D721Med (cell line): Measurements from ENCODE around the gene IFIT1B.
"Not testable (repeated sequence)": the region's sequence is repeated elsewhere in the genome, so short reads cannot be mapped to it uniquely, and the experiment has no call there.

Experiments
- DNase-seq: peaks from one replicate; pipeline ENCODE4 v3.0.0; 2011; ENCODE audit warnings: low spot score; ENCODE audit not compliant: insufficient read length
- FAIRE-seq: peaks from 2 replicates; lab custom pipeline; 2011; peaks lifted over from hg19 to GRCh38; lab: Jason Lieb, UNC
- TF ChIP-seq, protein P1 (sequence below): IDR thresholded peaks from 2 replicates; pipeline ENCODE4 v1.5.1; 2012; ENCODE audit warnings: mild to moderate bottlenecking, control low read depth; ENCODE audit not compliant: insufficient read depth; ENCODE audit errors: missing control alignments

The IFIT1B gene

DNA sequence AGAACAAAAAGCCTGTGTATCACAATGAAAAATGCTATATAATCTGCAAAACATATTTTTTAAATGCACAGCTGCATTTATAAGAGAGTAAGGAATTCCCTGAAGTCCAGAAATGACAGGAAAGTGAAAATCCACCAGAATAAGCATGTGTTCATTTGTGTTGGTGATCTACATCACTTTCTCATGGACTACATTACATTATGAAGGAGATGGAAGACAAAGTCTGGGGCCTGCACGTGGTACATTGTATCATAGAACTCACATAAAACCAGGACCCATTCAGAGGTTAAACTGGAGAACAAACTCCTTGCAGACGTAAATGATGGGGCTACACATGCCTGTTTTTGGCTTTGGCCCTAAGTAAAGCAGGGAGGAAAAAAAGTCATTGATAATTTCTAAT, 33.7 kb upstream of the IFIT1B start:
- FAIRE-seq = no peak
- TF ChIP-seq, protein P1, sequence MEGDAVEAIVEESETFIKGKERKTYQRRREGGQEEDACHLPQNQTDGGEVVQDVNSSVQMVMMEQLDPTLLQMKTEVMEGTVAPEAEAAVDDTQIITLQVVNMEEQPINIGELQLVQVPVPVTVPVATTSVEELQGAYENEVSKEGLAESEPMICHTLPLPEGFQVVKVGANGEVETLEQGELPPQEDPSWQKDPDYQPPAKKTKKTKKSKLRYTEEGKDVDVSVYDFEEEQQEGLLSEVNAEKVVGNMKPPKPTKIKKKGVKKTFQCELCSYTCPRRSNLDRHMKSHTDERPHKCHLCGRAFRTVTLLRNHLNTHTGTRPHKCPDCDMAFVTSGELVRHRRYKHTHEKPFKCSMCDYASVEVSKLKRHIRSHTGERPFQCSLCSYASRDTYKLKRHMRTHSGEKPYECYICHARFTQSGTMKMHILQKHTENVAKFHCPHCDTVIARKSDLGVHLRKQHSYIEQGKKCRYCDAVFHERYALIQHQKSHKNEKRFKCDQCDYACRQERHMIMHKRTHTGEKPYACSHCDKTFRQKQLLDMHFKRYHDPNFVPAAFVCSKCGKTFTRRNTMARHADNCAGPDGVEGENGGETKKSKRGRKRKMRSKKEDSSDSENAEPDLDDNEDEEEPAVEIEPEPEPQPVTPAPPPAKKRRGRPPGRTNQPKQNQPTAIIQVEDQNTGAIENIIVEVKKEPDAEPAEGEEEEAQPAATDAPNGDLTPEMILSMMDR = no peak
- no peak for DNase-seq

DNA sequence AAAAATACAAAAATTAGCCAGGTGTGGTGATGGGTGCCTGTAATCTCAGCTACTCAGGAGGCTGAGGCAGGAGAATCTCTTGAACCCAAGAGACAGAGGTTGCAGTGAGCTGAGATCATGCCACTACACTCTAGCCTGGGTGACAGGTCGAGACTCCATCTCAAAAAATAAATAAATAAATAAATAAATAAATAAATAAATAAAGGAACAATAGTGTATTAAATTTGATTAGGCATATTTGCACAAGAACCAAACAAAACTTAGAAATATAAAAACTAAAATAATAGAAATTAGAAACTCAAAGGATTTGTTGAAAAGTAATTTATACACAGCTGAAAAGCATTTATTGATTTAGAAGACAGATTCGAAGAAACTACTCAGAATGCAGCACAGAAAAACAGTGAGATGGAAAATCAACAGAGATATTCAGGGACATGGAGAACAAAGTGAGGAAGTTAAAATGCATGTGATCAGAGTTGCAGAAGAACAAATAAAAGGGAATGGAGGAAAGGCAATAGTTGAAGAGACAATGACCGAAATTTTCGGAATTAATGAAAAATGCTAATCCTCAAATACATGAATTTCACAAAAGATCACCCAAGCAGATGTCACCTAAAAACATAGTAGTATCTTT, 32.4 kb upstream of the IFIT1B start:
- TF ChIP-seq, protein P1 = no peak
- DNase-seq (no peak), FAIRE-seq (no peak)

DNA sequence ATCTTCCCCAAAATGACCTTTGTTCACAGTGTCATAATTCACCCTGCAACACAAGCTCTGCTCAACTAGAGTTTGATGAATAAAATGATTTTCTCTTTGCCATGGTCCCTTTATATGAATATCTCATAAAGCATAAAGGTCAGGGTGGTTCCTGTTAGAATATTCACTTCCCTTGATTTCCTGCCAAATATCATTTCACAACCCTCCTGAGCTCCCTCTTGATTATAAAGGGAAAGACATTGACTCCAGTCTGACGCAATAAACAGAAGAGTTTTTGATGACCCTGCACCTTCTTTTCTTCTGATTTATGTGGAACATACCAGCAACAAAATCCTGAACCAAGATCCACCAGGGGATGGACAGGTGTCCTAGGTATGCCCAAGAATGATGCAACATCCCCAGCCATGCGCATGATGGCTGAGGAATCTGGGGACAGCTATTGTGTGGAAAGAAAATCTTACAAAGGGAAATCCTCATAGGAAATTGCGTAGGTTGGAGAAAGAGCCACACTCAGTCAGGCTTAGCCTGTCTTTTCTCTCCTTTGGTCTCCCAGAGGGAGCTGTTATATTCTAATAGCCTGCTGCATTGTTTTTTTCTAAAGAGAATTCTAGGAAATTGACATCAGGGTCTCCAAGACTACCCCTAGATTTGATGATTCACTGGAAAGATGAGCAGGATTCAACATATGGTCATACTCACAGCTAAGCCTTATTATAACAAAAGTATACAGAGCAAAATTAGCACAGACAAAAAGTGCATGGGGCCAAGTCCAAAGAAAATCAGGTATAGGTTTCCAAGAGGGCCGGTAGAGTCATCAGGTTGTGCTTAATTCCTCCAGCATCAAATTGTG, 31.2 kb upstream of the IFIT1B start:
- DNase-seq = no peak
- no peak for FAIRE-seq
- TF ChIP-seq, protein P1 = no peak

DNA sequence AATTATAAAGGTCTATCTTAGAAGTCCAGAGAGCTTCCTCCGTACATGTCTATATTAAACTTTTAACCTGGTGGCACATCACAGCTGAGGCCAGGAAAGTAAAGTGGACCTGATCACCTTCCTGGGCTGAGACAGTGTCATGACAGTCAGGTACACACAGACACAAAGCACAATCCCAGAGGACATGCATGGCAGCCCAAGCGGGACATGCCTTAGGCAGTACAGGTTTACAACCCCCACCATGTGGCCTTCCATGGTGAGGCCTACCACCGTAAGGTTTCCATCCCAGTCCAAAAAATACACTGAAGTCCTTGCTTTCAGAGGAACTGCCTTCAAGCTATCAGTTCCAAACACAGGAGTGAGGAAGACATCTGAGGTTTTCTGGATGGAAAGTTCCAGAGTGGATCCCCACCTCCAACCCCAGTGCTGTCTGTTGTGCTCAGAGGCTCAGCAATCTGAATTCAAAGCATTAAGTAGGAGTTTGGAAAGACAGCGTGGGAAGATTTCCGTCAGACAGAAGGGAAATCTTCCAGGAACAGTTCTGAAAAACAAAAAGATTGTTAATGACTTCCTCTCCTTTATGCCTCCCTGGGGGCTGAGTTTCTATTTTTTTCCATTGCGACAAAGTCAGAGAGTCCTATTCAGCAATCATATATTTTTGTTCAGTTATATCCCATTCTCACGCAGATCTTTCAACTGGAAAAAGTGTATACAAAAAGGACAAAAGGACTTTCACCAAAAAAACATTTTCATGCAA, 30.0 kb upstream of the IFIT1B start:
- TF ChIP-seq, protein P1 = no peak
- DNase-seq = no peak
- FAIRE-seq = no peak

DNA sequence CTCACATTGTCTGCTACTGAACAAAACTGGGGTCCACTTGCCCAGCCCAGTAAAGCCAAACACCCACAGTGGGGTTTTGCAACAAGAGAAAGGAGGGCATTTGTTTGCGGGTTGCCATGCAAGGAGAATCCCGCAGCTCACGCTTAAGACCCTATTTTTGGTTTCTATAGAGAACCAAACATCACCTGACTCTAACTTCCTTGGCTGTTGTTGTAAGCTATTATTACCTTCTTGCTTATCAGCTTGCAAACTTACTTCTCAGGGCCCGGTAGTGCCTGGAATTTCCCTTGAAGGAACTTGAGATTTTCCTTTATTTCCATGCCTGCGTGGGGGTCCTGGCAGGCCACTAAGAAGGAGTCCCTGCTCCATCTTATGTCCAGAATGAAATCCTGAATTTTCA, 29.4 kb upstream of the IFIT1B start:
- DNase-seq (no peak), FAIRE-seq (no peak)
- TF ChIP-seq, protein P1 = no peak

DNA sequence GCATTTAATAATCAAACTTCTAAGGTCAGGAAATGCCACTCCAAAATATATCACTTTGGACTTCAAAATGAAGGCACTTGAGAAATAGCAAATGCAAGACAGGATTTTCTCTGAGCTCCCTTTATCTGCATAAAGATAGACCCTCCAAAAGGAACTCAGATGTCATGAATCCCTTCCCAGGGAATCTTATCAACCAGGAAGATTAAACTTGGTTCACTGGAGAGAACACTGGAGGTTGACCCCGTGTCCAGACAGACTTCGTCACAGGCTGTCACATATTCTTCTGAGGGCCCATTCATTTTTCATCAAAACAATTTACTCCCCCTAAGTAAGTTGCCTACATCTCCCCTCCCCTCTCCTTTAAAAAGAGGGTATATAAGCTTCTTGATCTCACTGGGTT, 28.9 kb upstream of the IFIT1B start:
- FAIRE-seq = no peak
- no peak for DNase-seq
- TF ChIP-seq, protein P1 = no peak

DNA sequence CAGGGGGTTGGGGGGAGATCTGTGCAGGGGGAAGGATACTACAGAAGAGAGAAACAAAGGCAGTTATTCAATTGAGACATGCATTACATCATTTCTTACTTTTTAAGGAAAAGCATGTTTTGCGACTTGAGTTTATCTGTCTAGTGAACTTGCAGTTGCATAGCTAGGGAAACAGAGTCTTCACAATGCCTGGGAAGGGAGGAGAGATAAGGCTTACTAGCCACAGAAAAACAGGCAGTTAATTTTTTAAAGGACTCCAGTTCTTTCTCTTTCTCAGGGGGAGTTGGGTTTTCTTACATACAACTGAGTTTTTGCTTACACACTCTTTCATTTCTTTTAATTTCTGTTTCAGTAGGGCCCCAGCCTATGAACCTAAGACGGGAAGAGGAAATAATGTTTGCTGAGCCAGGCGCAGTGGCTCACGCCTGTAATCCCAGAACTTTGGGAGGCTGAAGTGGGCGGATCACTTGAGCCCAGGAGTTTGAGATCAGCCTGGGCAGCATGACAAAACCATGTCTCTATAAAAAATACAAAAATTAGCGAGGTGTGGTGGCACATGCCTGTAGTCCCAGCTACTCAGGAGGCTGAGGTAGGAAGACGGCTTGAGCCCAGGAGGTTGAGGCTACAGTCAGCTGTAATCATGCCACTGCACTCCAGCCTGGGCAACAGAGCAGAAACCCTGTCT, 27.1 kb upstream of the IFIT1B start:
- not testable (repeated sequence) for DNase-seq, FAIRE-seq
